Measurements from ENCODE around the gene CCR9. TPM values are rescaled to one million over a fixed set of nuclear protein-coding genes. Genes with fewer than 3 reads are reported as not detected.

The CCR9 gene
- total RNA-seq, 1 donor from 2014 or later = not detected

DNA sequence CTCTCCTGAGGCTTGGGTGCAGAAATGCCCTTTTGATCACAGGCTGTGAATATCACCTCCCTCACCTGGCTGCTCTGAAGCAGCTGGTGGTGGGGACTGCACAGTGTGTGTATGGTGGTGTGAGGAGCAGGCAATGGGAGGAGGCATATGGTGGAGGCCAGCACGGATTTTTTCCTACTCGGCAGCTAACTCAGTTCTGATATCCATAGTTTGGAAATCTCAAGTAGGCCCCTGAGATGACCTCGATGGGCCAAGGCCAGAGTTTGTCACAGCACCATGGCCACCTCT, 35.6 kb downstream of the CCR9 start:
- Histone ChIP-seq H3K4me3 (no peak overlapping the region), H3K36me3 (no peaks in the 10 kb centered on the region), H3K27ac (no peak overlapping the region), H3K9me3 (ENCODE audit: low read depth) (no peaks in the 10 kb centered on the region), H3K4me1 (no peaks in the 10 kb centered on the region), H3F3A (ENCODE audit: low read depth) (no peaks in the 10 kb centered on the region), H3K4me2 (no peak overlapping the region), H2AFZ (replicated peaks) (no peak overlapping the region), H3K27me3 (no peaks in the 10 kb centered on the region), H3K79me2 (ENCODE audit: low read depth) (no peaks in the 10 kb centered on the region), H4K20me1 (ENCODE audit: low read depth) (no peaks in the 10 kb centered on the region), H3K9ac (no peak overlapping the region)
- no peaks in the 10 kb centered on the region for H3K27me3 Mint-ChIP-seq (ENCODE audit: insufficient read depth, low read depth)
- peaks cover 18% of the 10 kb centered on the region for H3K36me3 Mint-ChIP-seq
- H3K27ac Mint-ChIP-seq = no peak overlapping the region
- no peaks in the 10 kb centered on the region for H3K9me3 Mint-ChIP-seq
- H3K4me1 Mint-ChIP-seq = peaks cover 5% of the 10 kb centered on the region
- DNase-seq (ENCODE audit: low spot score) = no peak
- no peak overlapping the region for H3K4me3 Mint-ChIP-seq
- TF ChIP-seq EZH2 (IDR thresholded peaks at IDR 0.05) (no peak), EZH2phosphoT487 (IDR thresholded peaks at IDR 0.05) (no peak)
- TF ChIP-seq, protein P1, sequence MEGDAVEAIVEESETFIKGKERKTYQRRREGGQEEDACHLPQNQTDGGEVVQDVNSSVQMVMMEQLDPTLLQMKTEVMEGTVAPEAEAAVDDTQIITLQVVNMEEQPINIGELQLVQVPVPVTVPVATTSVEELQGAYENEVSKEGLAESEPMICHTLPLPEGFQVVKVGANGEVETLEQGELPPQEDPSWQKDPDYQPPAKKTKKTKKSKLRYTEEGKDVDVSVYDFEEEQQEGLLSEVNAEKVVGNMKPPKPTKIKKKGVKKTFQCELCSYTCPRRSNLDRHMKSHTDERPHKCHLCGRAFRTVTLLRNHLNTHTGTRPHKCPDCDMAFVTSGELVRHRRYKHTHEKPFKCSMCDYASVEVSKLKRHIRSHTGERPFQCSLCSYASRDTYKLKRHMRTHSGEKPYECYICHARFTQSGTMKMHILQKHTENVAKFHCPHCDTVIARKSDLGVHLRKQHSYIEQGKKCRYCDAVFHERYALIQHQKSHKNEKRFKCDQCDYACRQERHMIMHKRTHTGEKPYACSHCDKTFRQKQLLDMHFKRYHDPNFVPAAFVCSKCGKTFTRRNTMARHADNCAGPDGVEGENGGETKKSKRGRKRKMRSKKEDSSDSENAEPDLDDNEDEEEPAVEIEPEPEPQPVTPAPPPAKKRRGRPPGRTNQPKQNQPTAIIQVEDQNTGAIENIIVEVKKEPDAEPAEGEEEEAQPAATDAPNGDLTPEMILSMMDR (IDR thresholded peaks at IDR 0.05) = no peak

DNA sequence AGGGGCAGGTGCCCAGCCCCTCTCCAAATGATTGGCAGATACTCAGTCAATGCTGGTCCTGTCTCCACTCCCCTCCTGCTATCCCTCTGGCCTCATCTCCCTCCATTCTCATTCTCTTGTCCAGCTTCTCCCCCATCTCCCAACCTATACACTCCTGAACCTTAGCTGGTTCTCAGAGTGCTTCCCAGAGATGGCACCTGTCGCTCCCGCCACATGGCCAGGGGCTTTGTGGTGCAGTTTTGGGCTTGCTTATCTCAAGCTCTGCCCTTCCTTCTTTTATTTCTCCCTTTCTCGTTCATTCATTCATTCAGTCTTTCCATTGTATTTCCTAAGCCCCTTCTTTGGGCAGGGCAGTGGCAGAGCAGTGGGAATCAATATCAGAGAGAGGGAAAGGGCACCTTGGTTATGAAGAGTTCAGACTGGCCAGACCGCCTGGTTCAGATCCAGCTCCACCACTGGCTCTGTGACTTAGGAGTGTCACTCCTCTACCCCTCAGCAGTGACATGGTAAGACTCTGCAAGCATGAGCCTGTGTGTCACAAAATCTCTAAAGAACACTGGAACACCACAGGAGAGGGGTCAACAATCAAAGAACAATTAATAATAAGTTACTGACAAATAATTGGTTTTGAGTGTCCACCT, 36.7 kb downstream of the CCR9 start:
- Mint-ChIP-seq H3K36me3 (peaks cover 22% of the 10 kb centered on the region), H3K9me3 (no peaks in the 10 kb centered on the region)

GRCh38 chr3:45923755-45924154, 37.4 kb downstream of the CCR9 start:
- no peak overlapping the region for H3K27ac Mint-ChIP-seq

More for the DNA sequence above, 36.7 kb downstream of the CCR9 start:
- Mint-ChIP-seq H3K27me3 (ENCODE audit: insufficient read depth, low read depth) (no peaks in the 10 kb centered on the region), H3K4me3 (peak overlapping the region; percentile 63), H3K27ac (no peak overlapping the region), H3K4me1 (no peaks in the 10 kb centered on the region)
- Histone ChIP-seq H4K20me1 (ENCODE audit: low read depth) (no peaks in the 10 kb centered on the region), H3F3A (ENCODE audit: low read depth) (no peaks in the 10 kb centered on the region), H3K9me3 (ENCODE audit: low read depth) (no peaks in the 10 kb centered on the region), H3K79me2 (ENCODE audit: low read depth) (no peaks in the 10 kb centered on the region), H3K27me3 (no peaks in the 10 kb centered on the region), H3K4me2 (no peak overlapping the region), H3K4me3 (no peak overlapping the region), H3K36me3 (no peaks in the 10 kb centered on the region), H3K27ac (no peak overlapping the region), H3K9ac (no peak overlapping the region), H3K4me1 (no peaks in the 10 kb centered on the region), H2AFZ (replicated peaks) (no peak overlapping the region)
- TF ChIP-seq EZH2 (IDR thresholded peaks at IDR 0.05) (no peak), EZH2phosphoT487 (IDR thresholded peaks at IDR 0.05) (no peak)
- TF ChIP-seq, protein P1 (IDR thresholded peaks at IDR 0.05) = no peak
- DNase-seq (ENCODE audit: low spot score) = no peak

More at GRCh38 chr3:45923755-45924154, 37.4 kb downstream of the CCR9 start:
- Mint-ChIP-seq H3K9me3 (no peaks in the 10 kb centered on the region), H3K27me3 (ENCODE audit: insufficient read depth, low read depth) (no peaks in the 10 kb centered on the region), H3K4me1 (no peaks in the 10 kb centered on the region), H3K36me3 (peaks cover 25% of the 10 kb centered on the region), H3K4me3 (no peak overlapping the region)
- Histone ChIP-seq H4K20me1 (ENCODE audit: low read depth) (no peaks in the 10 kb centered on the region), H3K4me2 (no peak overlapping the region), H3K4me3 (no peak overlapping the region), H3K79me2 (ENCODE audit: low read depth) (no peaks in the 10 kb centered on the region), H3K27me3 (no peaks in the 10 kb centered on the region), H3K9me3 (ENCODE audit: low read depth) (no peaks in the 10 kb centered on the region), H3F3A (ENCODE audit: low read depth) (no peaks in the 10 kb centered on the region), H3K9ac (no peak overlapping the region), H3K36me3 (no peaks in the 10 kb centered on the region), H2AFZ (replicated peaks) (no peak overlapping the region), H3K4me1 (no peaks in the 10 kb centered on the region), H3K27ac (no peak overlapping the region)
- no peak for DNase-seq (ENCODE audit: low spot score)
- TF ChIP-seq EZH2phosphoT487 (IDR thresholded peaks at IDR 0.05) = no peak
- TF ChIP-seq EZH2 (IDR thresholded peaks at IDR 0.05) = no peak
- TF ChIP-seq, protein P1 (IDR thresholded peaks at IDR 0.05) = no peak
